ENCODE measurements around the gene RTP5.

Gene RTP5

DNA sequence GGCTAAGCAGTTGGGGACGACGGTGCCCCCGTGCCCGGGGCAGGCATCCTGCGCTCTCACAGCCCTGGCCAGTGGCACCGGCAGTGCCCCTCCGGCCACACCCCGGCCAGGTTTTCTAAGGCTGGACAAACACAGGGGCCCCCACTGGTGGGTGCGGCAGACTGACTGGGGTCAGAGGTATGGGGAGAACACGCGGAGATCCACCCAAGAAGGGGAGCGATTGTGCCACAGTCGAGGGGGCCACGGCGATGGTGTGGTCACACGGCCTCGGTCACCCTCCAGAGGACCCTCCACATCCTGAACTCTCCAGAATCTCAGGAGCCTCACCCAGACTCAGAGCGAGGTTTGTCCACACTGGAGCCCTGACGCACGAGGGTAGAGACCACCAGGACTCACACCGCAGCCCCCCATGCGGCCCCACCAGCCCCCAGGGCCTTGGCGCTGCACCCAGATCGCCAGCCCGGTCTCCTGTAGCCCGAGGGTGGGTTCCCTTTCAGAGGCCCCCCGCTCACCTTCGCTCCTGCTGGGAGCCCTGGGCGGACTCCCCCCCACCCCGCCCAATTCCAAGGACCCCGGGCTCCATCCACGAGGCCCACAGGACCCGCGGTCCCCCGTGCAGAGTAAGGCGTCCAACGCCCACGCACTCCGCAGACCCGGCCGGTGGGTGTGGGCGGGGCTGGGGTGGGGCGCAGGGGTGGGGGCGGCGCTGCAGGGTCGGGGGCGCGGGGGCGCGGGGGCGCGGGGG lies 26.0 kb upstream of the RTP5 start:
- DNase-seq: peak; percentile 39 to 44

DNA sequence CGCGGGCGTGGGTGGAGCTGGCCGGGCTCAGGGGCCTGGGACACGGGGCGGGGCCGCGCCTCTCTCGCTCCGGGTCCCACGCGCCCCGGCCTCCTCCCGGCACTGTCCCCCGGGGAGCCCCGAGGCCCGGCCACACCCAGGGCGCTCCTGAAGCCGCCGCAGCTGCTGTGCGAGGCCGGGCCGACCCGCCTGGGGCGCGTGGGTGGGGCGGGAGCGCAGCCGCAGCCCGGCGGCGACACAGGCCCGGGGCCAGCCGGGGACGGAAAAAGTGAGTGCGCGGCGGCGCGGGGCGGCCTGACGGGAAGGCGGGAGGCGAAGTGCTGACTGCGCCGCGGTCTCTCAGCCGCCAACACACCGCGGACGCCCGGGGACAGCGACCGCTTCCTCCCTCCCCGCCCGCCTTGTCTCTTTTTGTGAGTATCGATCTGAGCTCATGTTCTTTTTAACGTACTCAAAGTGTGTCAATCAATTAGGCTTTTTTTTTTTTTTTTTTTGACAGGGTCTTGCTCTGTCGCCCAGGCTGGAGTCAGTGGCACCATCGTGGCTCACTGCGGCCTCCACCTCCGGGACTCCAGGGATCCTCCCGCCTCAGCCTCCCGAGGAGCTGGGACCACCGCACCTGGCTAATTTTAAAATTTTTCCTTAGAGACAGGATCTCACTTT lies 25.3 kb upstream of the RTP5 start:
- DNase-seq: peak; percentile 89 to 94

DNA sequence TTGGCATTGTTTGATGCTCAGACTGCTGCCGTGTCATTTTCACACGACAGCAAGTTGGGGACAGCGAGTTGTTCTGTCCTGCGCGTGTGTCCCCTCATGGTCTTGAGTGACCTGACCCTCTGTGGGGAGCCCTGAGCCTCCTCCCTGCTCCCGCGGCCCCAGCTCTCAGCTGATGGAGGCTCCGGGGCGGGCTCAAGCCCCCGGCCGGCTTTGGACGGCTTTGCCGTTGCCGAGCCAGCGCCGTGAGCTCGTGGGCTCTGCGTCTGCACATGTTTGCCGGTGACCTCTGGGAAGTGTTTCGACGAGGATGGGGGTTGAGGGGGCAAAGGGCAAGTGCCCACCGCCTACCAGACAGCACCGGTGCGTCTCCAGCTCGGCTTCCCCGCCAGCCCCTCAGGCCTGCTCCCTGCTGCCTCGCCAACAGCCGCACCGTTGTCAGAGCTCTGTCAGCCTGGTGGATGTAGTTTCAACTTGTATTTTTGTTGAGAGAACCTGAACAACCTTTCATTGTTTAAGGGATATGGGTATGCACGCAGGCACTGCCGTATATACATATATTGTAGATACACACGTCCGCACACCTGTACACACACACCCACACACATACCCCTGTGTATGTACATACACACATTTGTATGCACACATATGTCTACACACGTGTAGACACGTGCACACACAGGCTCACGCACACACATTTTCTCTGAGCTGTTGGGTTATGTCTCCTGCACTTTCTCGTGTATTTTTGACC lies 24.5 kb upstream of the RTP5 start:
- peak; percentile 31 to 32 for DNase-seq

- peak; percentile 23 to 30 for DNase-seq
Measured at GRCh38 chr2:241846406-241846805, 23.1 kb upstream of the RTP5 start.

DNA sequence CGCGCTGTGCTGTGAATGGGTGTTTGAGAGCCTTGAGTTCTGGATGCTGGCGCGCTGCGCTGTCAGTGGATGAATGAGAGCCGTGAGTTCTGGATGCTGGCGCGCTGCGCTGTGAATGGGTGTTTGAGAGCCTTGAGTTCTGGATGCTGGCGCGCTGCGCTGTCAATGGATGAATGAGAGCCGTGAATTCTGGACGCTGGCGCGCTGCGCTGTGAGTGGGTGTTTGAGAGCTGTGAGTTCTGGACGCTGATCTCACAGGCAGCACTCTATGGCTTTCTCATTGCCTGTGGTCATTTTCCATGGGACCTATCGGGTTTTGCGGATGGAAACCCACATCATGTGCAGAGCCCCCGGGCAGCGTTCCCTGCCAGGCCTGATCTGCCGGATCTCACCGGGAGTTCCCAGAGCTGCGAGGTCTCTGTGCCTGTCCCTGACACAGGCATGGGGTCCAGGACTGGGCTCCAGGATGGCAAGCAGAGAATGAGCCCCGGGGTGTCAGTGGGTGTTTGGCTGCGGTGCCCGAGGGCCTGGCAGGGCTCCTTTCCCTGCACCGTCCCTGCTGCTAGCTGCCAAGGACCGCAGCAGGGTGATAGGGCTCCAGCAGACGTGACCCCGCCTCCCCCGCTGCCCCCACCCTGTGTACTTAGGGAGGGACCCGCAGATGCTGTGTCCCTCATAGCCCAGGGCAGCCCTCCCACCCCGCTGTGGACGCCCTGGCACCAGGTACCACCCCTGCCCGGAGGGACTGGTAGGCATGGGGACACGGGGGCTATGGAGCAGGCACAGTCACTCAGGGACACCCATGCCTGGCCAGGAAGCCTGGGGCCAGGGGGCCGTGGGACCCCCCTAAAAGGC lies 20.5 kb upstream of the RTP5 start:
- DNase-seq: peak in 1 of 2 experiments; percentile 16

DNA sequence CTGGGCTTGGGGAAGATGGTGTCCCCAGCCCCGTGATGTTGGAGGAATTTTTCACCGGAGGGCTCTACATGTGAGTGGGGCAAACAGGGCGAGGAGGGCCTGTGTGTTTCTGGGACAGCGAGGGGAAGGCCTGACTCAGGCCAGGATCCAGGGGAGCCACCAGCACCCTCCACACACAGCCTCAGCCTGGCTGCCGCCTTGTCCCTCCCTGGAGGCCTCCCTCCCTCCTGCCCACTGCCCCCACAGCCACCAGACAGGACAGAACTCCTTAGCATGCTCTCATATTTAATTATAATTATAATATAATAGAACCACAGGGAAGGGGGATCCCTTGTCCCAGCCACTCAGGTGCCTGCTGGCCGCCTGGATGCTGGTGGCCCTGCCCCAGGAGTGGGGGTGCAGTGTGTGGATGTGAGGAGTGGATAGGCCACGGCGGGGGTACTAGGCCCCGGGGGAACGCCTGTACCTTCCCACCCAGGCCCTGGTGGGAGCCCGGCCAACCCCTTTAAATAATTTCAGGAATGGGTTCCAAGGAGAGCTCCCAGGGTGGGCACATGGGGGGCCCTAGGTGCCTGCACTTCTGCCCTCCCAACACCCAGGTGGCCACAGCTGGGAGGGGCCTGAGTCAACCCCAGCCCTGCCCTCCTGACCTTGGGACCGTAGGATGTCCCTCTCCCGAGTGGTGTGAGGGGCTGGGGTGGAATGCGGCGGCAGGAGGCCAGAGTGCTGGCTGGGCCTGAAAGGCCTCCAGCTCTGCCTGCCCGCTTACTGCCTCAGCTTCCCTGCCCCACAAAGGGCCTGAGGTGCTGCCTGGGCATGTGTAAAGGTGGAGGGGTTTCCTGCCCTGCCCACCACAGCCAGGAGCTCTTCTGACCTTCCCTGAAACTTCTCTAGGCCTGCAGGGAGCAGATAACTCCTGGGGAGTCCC lies 19.6 kb upstream of the RTP5 start:
- DNase-seq: peak in 1 of 2 experiments; percentile 17

DNA sequence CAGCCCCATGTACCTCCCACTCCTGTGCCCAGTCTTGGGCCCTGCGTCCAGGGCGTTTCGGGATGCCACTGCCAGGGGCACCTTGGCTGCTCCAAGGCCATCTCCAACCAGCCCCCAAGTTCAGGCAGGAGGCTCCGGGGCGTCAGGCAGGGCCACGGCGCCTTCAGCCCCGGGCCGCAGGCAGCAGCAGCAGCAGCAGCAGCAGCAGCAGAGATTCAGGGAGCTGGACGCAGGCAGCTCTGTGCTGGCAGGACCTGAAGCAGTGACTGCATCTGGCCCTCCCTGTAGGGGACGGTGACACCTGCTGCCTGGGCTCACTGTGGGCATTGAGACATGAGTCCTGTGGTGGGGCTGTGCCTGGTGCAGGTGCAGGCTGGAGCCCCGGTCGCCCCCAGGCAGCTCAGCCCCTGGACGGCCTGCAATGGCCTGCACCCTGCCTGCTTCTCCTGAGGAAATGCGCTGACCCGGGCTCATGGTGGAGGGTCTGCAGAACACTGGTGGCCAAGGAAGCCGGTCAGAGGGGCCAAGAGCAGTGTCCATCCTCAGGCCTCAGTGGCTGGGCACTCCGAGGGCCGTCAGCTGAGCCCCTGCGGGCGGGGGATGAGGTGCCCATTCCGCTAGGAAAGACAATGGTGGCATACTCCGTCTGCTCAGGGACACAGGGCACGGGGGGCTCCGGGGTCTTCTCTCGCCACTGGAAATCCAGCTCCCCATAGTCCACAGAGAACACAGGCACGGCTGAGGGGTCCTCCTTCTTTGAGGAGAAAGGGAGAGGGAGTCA lies 18.8 kb upstream of the RTP5 start:
- DNase-seq: no peak

- peak in 1 of 2 experiments; percentile 13 for DNase-seq
Measured at GRCh38 chr2:241851325-241852115, 18.0 kb upstream of the RTP5 start.

- peak in 1 of 2 experiments; percentile 10 for DNase-seq
Measured at GRCh38 chr2:241852116-241852980, 17.2 kb upstream of the RTP5 start.

DNA sequence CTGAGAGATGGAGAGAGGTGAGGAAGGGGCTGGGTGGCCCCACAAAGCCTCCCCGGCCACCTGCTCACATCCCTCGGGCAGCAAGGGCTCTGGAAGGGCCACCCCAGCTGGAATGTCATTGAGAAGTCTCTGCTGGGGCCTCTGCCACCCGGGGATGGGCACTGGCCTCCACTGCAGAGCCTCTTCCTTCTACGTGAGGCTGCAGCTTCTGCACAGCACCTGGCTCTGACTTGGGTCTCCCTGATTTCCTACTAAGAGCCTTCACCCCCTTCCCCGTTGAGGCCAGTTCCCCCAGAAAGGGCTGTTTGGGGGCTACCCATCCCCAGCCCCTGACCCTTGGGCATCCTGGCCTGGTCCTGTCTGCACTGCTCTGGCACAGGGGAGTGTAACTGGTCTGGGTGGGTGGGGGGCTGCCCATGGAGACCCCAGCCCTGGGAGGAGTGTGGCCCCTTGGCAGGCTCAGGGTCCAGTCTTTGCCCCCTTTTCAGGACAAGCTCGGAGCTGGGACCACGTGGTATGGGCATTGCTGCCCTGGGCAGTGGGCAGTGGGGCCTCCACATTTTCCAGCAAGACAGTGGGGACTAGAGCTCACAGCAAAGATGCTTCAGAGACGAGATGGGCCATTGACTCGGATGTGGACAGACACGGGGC lies 16.4 kb upstream of the RTP5 start:
- DNase-seq: peak; percentile 12 to 18

DNA sequence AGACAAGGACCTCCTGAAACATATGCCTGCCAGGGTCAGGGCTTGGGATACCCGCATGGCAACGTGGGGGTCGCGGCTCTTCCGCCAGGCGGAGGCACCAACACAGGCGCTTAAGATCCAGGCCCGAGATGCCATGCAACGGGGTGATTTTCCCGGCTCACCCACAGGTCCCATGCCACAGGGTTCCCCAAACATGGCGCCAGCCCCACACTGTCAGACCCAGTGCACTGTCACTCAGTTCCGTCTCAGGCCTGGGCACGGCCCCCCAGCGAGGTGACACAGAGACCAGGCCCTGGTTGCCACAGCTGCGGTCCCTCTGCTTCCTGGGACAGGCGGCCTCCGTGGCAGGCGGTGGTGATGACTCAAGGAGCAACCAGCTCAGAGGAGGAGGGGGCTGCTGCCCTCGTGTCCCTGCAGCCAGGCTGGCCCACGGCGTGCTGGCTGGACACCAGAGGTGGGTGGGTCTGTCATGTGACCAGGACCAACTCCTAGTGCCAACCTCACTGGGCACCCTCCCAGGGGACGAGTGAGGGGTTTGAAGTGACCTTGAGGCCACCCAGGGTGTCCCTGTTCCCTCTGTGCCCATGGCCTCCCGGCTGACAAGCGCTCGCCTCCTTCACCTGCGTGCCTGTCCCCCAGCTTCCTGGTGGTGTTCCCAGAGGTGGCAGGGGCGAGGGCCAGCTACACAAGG lies 15.7 kb upstream of the RTP5 start:
- DNase-seq: peak; percentile 40 to 46

- peak; percentile 15 to 19 for DNase-seq
Measured at GRCh38 chr2:241854342-241855244, 14.9 kb upstream of the RTP5 start.

DNA sequence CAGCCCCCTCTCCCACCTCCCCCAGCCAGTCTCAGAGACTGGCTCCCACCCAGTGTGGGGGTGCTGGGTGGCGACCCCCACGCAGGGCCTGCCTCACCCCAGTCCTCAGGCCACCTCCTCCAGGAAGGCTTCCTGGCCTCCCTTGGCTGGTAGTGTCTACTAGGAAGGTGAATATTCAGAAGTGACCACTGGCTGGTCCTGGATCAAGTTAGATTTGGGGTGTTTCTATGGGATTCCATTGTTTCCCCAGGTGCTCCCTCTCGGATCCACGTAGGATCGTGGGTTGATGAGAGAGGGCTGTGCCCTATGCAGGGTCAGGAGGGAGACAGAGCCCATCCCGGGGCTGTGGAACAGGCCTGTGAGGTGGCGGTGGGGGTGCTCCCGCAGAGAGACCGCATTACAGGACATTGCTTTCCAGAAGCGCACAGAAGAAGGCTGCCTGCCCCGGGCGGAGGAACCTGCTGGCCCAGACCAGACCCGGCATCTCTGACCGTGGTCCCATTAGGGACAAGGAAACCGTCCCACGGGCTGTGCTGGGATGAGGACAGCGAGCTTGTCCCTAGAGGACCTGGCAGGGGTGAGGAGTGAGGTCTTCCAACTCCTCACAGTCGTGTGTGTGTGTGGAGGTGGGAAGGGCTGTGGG lies 14.2 kb upstream of the RTP5 start:
- peak in 1 of 2 experiments; percentile 15 for DNase-seq

GRCh38 chr2:241855888-241856422 lies 13.6 kb upstream of the RTP5 start:
- DNase-seq: no peak

DNA sequence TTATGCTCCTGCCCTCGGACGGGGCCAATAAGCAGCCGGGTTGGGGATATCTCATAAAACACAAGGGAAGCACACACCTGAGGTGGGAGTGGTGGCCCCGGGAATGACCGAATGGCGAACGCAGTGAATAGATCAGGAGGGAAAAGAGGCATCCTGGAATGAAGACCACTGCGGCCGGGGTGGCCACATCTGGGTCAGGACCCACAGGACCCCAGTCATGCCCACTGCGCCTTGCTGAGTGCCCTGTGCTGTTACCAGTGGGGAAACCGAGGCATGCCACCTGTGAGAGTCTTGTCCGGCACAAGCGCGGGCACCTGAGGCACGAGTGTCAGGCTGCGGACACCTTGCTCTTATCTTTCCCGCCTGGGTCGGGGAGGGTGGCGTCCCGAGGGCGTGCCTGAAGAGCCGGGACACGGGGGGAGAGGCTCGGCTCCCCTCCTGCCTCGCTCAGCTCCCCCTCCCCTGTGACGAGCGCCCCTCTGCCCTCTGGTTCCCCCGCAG lies 12.4 kb upstream of the RTP5 start:
- DNase-seq: no peak

Measured in activated T-cell treated with anti-CD3 and anti-CD28 coated beads, Interleukin-2, amount 50 U/mL, for 48 hours (primary cell).